ENCODE measurements around the gene UBAP2L.

UBAP2L gene

GRCh38 chr1:154220071-154220969 is at the start of gene UBAP2L:
Gene UBAP2L, plus strand, starts transcription at chr1:154220955. Its CDS starts 4,169 bp downstream, at chr1:154225124.
- peak; percentile 98 for DNase-seq (ENCODE audit: low read depth)

- no peak for DNase-seq (ENCODE audit: low read depth)
These were observed 49.6 kb upstream of the UBAP2L start for GRCh38 chr1:154171223-154171583.

- no peak for DNase-seq (ENCODE audit: low read depth)
These were observed 48.9 kb upstream of the UBAP2L start for GRCh38 chr1:154171880-154172279.

- DNase-seq (ENCODE audit: low read depth) = no peak
These were observed 46.1 kb upstream of the UBAP2L start for GRCh38 chr1:154174654-154175053.

GRCh38 chr1:154176337-154176736 is 44.4 kb upstream of the UBAP2L start:
- no peak for DNase-seq (ENCODE audit: low read depth)

- no peak for DNase-seq (ENCODE audit: low read depth)
These were observed 42.7 kb upstream of the UBAP2L start for GRCh38 chr1:154178013-154178412.

GRCh38 chr1:154178911-154179811 is 41.6 kb upstream of the UBAP2L start:
- no peak for DNase-seq (ENCODE audit: low read depth)

GRCh38 chr1:154179946-154180687 is 40.6 kb upstream of the UBAP2L start:
- no peak for DNase-seq (ENCODE audit: low read depth)

- no peak for DNase-seq (ENCODE audit: low read depth)
These were observed 38.8 kb upstream of the UBAP2L start for GRCh38 chr1:154181944-154182343.

- peak; percentile 71 for DNase-seq (ENCODE audit: low read depth)
These were observed 38.3 kb upstream of the UBAP2L start for GRCh38 chr1:154182344-154183045.

- peak; percentile 89 for DNase-seq (ENCODE audit: low read depth)
These were observed 37.5 kb upstream of the UBAP2L start for GRCh38 chr1:154183046-154183915.

GRCh38 chr1:154186177-154186576 is 34.6 kb upstream of the UBAP2L start:
- peak; percentile 14 for DNase-seq (ENCODE audit: low read depth)

GRCh38 chr1:154186852-154187501 is 33.8 kb upstream of the UBAP2L start:
- DNase-seq (ENCODE audit: low read depth) = no peak

- no peak for DNase-seq (ENCODE audit: low read depth)
These were observed 30.2 kb upstream of the UBAP2L start for GRCh38 chr1:154190550-154190949.

- no peak for DNase-seq (ENCODE audit: low read depth)
These were observed 28.7 kb upstream of the UBAP2L start, which contains the start of gene TPM3 for GRCh38 chr1:154191990-154192461. Gene TPM3, minus strand, starts transcription at chr1:154192100. Its CDS starts 82 bp downstream, at chr1:154192018.

- DNase-seq (ENCODE audit: low read depth) = no peak
These were observed 28.3 kb upstream of the UBAP2L start for GRCh38 chr1:154192476-154192875.

- no peak for DNase-seq (ENCODE audit: low read depth)
These were observed 26.9 kb upstream of the UBAP2L start for GRCh38 chr1:154193821-154194220.

- no peak for DNase-seq (ENCODE audit: low read depth)
These were observed 21.8 kb upstream of the UBAP2L start for GRCh38 chr1:154198756-154199562.

GRCh38 chr1:154199563-154199879 is 21.2 kb upstream of the UBAP2L start:
- DNase-seq (ENCODE audit: low read depth) = no peak
